GM19372 (cell line): ENCODE data around the gene SLC19A1.

ENCODE experiments used
- ATAC-seq: cut with Tn5 transposase; IDR thresholded peaks from one replicate; pipeline ENCODE4 v1.9.1; 2021; ENCODE audit warnings: mild to moderate bottlenecking, low read depth, moderate library complexity; ENCODE audit not compliant: unreplicated experiment

The SLC19A1 gene

DNA sequence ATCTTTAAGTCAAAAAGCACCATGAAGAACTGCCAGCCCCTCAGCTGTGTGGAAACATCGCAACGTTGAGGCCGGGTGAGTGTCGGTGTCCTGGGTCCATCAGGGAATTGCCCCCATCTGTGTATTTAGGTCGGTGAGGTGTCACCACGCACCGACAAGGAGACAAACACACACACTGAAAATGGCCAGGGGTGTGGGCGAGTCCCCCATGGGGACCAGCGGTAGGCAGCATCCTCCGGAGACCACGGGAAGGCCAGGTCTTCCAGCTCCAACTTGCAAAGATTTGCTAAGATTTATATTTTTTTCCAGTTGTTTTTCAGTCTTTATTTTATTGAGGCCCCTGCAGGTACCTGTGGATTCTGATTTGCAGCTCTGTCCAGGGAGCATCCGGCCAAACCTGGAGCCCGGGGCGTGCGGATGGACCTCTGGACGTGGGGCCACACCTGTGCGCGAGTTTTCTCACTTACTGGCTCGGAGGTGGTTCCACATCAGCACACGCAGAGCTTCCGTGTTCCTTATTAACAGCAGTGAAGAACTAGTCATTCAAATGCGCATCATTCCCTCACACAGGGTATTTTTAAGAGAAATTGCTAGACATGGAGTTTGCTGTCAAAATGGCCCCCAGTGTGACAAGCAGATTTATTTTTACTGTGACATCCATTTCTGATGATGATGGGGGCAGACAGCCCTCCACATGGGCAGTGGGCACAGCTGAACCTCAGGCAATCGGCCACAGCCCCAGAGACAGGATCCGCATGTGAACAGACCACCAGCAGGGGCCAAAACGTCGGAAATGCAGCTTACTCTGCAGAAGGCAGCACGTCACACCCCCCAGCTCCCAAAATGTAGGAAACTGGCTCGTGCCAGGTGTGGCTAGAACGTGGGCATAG is 17.2 kb upstream of the SLC19A1 start:
- no peak for ATAC-seq

DNA sequence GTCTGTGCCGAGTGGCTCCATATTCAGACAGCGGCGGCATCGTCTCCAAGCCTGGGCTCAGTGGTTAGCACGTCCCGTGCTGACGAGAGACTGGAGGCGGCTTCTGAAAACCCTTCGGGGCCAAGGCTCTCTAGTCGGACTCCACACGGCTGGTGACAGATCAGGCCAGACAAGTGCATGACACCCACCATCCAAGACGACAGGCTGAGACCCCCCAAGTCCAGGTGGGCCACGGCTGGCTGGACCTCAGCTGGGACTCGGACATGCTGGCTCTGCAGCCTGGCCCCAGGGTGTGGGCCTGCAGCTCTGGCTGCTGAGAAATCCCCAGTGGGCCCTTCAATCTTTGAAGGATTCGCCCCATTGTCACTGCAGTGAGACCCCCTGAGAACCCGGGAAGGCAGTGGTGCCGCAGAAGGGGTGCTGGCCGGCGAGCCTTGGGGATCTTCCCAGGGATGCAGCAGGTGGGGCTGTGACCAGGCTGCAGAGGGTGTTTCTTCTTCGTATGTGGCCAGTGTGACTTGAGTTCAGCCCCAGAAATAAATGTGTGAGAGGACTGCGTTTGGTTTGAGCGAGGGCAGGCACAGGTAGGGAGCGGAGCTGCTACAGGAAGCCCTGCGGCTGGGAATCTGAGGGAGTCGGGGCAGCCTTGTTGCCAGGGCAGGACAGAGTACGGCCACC is 15.9 kb upstream of the SLC19A1 start:
- no peak for ATAC-seq

DNA sequence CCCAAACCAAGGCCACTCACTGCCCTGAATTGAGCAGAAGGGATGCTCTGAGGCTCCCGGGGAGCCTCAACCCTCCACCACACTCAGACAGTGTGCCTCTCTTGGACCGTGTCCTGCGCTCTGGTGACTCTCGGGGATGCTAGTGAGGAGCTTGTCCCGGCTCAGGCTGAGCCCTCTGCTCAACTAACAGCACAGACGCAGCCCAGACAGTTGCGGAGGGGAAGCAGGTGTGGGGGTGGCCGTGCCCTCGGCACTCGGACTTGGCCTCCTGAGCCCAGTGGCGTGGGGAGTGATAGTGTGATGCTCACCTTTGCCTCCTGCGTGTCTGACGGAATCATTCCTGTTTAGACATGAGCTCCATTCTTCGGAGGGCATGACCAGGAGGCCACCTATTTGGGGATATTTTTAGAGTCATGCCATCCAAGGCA is 15.4 kb upstream of the SLC19A1 start:
- ATAC-seq, result no peak

DNA sequence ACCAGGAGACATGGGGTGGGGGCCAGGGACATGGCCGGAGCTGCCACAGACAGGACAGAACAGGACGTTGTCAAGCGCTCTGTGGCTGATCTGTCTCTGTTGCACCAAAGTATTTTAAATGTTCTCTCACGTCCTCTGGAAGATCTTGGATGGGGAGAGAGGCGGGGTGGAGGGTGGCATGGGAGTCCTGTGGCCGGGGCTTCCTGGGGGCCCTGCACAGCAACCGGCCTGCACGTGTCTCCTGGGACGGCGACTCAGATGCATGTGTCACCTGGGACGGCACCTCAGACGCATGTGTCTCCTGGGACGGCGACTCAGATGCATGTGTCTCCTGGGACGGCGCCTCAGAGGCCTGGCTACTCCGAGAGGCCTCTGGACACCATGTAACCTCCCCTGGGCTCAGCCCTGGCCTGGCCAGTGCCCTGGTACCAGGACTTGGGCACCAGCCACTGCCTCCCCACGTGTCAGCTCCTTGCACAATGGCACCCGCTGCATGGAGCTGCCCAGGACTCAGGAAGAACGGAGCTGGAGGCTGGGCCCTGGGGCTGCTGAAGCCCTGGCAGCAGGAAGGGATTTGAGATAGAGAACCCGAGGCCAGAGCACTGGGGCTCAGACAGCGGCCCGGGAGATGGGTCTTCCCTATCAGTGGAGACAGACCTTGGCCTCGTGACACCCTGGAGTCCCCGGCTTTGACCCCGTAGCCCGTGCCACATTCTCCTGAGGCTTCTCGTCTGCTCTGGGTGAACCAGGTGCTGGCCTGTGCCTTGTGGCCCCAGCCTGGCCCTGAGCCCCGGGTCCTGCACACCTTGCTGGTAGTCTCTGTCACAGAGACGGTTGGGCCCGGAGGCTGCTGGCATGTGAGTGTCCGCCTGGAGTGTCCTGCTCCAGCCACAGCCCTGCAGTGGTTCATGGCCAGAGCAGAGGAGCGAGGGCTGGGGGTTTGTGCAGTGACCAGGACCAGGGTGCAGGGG is 14.7 kb upstream of the SLC19A1 start:
- ATAC-seq, result no peak

DNA sequence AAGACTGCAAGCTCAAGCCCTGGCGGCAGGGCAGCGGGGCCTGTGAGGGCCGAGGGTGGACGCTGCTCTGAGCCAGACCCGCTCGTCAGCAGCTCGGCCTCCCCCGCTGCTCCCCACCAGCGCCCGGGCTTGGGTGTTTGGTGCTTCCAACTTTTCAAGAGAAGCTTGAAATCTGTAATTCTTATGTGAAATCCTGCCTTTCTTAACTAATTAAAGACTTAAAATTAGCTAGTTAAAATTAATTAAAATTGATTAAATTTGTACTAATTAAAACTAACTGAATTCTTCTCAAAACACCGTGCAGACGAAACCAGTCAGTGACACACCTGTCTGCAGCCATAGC is 14.0 kb upstream of the SLC19A1 start:
- no peak for ATAC-seq

DNA sequence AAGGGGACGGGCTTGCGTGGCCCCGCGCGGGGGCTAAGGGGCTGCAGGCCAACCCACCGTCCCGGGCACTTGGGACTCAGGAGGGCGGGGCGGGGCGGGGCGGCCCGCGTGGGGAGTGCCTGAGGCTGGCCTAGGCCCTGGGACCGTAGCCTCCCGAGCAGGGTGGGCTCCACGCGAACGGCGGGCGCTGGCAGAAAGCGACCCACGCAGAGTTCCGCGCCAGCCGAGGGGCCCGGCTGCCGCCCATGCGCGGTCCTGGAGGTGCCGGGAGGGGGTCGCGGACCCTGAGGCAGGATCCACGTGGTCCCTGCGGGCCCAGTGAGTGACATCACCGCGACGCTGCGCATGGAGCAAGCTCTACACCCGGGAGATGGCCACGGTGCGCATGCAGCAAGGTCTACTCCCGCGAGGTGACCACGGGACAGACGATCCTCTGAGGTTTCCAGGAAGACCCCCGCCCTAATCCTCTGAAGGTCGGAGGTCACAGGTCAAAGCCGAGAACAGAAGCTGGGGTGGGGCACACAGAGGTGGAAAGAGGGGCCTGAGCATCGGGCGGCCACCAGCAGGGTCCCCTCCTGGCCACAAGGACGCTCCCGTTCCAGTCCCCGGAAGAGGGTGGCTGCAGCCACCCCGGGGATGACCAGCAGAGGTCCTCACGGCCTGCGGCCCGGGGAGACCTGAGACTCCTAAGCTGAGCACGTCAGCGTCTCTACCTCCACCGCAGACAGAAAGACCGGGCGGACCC is 13.5 kb upstream of the SLC19A1 start:
- ATAC-seq, result no peak

DNA sequence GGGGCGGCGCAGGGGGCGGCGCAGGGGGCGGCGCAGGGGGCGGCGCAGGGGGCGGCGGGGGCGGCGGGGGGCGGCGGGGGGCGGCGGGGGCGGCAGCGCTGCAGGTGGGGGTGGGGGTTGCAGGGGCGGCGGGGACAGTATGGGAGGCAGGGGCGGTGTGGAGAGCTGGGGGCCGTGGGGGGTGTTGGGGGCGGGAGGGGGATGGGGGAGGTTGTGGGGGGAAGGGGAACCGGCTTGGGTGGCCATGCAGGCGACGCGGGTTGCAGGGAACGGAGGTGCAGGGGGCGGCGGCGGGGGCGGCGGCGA is 13.0 kb upstream of the SLC19A1 start:
- ATAC-seq, result no peak

DNA sequence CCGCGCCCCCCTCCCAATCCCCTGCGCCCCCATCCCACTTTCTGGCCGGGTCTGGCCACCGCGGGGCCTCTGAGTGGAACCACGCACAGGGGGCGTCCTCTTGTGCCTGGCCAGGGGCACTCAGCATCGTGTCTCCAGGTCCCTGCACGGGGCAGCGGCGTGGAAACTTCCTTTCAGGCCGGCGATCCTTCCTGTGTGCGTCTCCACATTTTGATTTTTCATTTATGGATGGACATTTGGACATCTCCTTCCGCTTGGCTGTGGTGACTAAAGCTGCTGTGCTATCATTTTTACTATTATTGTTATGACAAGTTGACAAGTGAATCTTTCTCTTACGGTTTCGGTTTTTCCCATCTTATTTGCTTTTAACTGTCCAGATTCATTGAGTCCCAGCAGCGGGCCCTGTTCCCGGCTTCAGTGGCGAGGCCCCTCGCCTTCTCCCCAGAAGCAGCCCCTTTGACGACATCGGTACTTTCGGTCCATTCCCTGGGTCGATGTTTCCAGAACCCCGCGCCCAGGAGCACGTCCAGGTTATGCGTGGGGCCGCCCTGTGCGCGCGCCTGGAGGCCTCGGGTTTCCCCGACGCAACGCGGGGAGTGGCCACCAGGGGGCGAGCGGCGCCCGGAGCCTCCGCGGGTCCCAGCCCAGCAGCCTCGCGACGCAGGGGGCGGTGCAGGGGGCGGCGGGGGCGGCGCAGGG is 12.4 kb upstream of the SLC19A1 start:
- no peak for ATAC-seq

DNA sequence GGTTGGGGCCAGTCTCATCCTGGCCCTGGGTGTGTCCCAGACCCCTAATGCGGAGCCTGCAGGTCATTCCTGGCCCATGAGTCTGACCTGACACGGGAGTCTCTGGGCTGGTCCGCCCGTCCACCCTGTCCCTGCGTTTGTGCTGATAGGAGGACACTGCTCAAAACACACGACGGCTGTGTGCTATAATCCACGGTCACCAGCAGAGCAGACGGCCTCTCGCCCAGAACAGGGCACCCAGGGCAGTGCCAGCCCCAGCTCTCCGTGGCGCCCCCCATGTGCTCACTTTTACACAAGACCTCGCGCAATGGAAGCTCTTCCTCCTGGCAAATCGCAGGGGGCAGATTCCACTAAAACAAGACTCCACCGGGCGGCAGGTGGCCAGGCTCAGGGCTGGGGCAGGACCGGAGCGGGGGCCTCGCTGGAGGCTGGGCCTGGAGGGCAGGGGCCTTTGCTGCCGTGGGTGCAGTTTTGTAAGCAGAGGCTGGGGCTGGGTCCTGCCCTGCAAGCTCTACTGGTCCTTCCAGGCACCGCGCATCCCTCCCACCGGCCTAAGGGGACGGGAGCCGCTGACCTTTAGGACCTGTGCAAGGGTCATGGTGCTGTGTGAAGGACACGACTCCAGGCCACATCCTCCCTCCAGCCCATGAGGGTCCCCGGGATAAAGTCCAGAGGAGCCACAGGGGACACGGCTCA is 10.6 kb upstream of the SLC19A1 start:
- no peak for ATAC-seq

DNA sequence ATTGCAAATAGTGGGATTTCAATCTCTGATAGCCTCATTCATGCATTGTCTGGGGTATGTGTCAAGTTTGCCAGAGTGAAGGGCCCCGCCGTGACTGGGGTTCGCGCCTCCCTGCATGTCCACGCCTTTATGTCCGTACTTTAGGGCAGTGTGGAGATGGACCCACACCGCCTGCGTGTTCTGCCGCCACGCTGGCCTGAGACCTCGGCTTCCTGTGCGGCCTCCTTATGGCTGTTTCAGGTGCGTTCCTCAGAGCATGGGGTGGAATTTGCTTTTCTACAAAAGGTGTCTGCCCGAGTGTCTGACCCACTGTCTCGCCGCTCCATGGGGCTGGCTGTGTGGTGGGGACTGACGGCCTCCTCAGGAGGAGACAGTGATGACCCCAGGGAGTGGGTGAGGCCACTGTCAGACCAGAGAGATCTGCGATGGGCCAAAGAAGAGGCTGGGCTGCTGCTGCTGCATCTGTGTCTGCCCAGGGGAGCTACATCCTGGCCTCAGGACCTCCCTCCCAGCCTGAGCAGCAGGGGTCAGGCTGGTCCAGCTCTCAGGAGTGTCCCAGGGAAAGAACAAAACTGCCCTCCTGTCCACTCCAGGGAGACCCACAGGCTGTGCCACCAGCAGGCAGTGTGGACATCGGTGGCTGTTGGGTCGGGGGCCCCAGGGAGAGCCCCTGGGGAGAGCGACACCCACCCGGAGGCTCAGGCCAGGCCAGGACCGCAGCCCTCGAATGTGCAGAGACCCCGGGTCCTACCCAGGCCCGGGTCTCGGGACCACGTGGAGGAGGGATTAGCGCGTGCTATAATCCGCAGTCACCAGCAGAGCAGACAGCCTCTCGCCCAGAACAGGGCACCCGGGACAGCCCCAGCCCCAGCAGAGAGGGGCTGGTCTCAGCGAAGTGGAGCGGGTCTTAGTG is 9.8 kb upstream of the SLC19A1 start:
- no peak for ATAC-seq

DNA sequence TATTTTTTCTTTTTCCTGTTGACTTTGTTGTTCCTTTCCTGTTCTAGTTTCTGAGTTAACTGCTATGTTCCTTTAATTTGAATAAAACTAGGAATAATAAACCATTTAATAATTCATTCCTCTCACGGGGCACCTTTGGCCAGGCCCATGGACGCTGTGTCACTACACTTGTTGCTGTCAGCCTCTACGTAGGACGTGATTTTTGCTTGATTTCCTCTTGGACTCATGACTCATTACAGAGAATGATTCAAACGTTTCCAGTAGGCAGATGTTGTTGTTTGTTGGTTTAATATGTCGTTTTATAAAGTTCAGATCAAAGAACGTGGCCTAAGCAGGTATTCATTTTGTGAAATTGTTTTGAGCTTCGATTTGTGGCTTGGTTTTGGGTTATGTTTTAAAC is 9.1 kb upstream of the SLC19A1 start:
- ATAC-seq, result no peak

DNA sequence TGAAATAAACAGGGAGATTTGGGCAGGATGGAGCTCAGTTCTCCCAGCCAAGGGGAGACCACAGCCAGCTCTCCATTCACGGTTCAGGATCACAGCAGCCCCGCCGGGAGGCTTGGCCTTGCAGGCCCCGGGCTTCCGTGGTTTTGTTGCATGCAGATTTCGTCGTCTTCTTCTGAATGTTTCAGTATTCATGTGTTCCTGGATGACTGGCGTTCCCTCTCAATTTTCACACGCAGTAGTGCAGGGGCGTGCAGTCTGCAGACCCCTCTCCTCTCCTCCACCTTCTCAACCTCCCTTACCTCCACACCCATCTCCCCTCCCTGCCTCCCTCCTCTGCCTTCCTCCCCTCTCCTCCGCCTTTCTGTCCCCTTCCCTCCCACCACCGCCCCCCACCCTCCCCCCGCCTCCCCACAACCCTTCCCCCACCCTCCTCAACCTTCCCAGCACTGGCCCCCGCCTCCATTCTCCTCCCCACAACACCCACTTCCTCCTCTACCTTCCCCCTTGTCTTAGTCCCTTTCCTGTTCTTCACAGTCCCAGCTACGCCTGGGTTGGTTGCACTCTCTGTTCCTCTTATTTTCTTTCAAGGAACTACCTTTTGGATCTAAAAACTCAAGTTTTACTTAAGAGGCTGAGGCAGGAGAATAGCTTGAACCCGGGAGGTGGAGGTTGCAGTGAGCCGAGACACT is 8.4 kb upstream of the SLC19A1 start:
- ATAC-seq, result no peak

DNA sequence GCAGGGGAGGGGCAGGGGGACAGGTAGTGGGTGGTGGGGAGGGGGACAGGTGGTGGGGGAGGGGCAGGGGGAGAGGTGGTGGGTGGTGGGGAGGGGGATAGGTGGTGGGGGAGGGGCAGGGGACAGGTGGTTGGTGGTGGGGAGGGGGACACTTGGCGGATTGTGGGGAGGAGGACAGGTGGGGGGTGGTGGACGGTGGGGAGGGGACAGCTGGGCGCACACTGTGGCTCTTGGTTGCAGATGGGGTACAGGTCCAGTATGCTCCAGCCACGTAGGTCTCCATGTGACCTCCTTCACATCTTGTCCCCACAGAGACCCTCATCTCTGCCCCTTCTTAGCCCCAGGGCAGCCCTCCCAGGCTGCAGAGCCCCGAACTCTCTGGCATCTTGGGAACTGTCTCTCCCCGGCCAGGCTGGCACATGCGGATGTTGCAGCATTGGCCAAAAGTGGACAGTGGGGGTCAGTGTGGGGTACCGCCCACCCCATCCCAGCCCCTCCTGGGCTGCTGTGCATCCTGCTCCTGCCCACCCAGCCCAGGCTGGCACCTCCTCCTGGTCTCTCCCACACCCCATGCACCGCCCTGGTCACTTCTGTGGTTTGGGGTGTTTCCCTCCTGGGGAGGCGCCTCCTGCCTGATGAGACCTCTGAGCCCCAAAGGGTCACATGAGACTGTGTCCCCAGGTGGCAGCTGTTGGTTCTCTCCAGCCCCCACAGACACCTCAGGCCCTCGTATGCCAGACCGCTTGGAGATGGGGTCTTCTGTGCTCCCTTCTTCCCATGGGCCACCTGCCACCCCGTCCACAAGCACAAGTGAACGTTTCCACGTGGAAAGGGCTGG is 7.6 kb upstream of the SLC19A1 start:
- no peak for ATAC-seq

DNA sequence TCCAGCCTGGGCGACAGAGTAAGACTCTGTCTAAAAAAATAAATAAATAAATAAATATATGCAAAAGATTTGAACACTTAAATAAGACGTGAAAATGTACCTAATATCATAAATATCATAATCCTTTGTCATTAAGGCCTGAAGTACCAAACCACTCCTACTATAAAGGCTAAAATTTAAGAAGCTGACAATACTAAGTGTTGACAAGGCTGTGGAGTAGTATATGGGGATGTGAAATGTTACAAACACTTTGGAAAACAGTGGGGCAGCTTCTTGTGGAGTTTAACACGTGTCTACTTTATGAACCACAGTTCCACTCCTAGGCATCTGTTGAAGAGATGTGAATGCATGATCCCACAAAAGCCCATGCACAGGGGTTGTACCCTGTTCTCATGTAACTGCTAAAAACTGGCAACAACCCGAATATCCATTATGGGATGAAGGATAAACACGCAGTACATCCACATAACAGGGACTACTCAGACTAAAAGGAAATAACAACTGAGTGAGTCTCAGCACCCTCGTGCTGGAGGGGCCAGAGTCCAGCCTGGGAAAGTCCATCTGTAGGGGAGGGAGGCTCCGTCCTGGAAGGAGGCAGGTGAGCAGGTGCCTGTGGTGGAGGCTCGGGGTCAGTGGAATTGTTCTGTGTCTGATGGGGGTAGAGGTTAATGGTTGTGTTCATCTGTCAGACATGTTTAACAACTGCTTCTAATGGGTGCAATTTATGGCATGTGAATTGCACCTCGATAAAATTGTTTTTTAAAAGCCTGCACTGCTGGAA is 6.7 kb upstream of the SLC19A1 start:
- ATAC-seq, result no peak

DNA sequence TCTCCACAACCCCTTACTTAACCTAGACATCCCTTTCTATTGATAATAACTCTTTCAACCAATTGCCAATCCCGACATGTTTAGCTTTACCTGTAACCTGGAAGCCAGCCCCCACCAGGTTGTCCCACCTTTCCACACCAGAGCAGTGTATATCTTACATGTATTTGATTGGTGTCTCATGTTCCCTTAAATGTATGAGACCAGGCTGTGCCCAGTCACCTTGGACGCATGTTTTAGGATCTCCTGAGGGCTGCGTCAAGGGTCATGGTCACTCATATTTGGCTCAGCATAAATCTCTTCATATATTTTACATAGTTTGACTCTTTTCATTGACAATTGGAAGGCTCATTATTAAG is 5.3 kb upstream of the SLC19A1 start:
- no peak for ATAC-seq
